H4 (cell line): Measurements from ENCODE around the gene IQCN. TPM values are rescaled to one million over a fixed set of nuclear protein-coding genes. Genes with fewer than 3 reads are reported as not detected.

ENCODE experiments used
- DNase-seq: peaks from one replicate; pipeline ENCODE4 v3.0.0-alpha.2; 2015; ENCODE audit warnings: low spot score
- total RNA-seq: library from RNA; depleted of rRNA; stranded (reverse); fragments of >200 nt; shearing (Covaris generic); gene quantifications from 2 replicates; pipeline ENCODE4 v1.2.3, GENCODE V29; 2014

Gene IQCN
- total RNA-seq, 1 experiment from 2014 or later, result 0.62 TPM

DNA sequence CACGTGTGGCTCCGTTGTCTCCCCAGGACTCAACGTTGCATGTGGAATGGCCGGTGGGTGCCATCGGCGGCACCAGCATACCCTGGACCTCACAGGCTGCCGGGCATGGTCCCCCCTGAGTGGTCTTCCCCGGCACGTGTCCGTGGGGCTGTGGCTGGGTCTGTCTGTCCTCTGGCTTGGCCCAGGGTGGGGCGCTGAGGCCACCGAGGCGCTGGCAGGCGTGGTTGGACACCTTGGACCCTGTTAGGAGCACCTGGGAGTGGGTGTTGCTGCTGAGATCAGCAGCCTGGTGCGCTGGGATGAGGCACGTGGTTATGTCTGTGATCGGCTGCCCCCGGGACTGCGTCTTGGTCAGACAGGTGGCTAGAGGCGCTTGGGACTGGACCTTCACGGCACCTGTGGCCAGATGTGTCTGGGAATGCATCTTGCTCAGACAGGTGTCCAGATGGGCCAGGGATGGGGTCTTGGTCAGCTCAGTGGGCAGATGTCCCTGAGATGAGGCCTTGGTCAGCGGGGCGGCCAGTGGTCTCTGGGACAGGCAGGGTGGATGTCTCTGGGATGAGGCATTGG lies 9.2 kb downstream of the IQCN start:
- DNase-seq, result no peak

GRCh38 chr19:18264137-18264854 lies 10.0 kb downstream of the IQCN start:
- DNase-seq, result no peak

DNA sequence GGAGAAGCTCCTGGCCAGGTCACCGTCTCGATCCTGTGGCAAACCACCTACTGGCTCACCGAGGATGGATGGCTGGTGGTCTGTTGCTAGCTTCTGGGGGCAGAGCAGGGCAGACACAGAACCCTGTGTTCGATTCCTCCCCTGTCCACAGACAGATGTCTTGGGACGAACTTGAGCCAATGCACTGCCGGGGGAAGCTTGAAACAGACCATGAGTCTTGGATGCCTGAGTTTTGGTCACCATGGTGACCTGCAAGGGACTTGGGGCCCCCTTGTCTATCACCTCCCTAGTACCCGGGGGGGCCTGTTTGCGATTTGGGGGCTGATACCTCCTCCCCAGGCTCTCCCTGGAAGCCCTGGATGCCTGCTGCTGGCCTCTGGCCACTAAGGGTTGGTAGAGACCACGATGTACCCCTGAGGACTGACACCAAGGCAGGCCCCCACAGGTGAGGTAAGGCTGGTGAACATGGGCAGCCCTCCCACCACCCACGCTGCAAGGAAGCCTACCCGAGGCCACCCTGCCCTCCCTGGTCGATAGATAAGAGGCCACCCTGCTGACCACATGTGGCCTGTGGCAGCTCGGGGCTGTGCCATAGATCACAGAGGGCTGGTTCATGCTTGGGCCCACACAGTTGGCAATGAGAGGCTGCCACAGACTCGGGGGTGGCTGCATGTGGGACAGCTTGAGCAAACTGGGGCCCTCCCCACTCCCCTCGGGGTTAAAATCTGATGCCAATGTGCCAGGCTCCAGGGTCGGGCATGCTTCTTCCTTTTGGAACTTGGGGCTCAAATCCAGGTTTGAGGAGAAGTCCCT lies 10.7 kb downstream of the IQCN start:
- DNase-seq, result no peak

DNA sequence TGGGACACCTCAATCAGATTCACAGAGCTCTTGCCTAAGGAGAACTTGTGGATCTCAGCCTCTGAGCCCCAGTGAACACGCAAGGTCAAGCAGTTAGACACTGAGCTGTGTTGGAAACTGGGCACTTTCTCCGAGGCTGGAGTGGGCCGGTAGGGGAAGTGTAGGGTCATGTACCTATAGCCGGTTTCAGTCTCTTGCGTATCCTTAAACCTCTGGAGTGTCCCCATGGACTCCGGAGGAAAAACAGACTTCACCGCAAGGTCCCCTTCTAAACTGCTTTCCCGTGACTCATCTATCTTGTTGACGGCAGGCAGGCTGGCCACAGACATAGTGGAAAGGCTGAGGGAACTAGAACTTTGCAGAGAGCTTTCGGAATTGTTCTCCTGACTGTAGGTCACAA lies 11.3 kb downstream of the IQCN start:
- no peak for DNase-seq

DNA sequence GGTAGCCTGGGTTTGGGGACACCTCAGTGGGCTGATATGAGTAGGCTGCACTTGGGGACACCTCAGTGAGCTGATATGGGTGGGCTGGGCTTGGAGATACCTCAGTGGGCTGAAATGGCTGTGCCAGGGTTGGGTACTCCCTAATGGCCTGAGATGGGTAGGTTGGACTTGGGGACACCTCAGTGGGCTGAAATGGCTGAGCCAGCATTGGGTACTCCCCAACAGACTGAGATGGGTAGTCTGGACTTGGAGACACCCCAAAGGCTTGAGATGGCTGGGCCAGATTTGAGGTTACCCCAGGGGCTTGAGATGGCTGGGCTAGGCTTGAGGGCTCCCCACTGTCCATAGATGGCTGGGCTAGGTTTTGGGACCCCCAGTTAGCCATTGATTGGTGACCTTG lies 12.1 kb downstream of the IQCN start:
- no peak for DNase-seq

DNA sequence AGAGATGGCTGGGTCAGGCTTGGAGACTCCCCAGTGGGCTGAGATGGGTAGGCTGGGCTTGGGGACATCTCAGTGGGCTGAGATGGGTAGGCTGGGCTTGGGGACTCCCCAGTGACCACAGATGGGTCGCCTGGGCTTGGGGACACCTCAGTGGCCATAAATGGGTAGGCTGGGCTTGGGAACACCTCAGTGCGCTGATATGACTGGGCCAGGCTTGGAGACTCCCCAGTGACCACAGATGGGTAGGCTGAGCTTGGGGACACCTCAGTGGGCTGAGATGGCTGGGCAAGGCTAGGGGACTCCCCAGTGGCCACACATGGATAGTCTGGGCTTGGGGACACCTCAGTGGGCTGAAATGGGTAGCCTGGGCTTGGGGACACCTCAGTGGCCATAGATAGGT lies 12.8 kb downstream of the IQCN start:
- no peak for DNase-seq

DNA sequence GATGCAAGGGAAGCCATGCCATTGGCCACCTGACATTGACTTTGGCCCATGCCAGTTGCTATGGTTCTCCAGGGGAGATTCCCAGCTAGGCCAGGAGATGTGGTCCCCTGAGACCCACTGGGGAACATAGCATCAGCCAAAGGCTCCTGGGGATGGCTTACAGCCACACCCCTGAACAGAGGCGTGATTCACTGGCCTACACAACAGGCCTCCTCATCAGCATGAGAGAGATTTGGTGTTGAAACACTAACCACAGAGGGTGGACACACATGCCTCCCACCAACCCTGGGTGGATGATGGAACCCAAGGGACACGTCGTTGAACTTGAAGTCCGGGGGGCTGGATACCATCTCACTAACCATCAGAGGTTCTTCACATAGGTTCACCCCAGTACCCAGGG lies 14.4 kb downstream of the IQCN start:
- DNase-seq, result no peak

DNA sequence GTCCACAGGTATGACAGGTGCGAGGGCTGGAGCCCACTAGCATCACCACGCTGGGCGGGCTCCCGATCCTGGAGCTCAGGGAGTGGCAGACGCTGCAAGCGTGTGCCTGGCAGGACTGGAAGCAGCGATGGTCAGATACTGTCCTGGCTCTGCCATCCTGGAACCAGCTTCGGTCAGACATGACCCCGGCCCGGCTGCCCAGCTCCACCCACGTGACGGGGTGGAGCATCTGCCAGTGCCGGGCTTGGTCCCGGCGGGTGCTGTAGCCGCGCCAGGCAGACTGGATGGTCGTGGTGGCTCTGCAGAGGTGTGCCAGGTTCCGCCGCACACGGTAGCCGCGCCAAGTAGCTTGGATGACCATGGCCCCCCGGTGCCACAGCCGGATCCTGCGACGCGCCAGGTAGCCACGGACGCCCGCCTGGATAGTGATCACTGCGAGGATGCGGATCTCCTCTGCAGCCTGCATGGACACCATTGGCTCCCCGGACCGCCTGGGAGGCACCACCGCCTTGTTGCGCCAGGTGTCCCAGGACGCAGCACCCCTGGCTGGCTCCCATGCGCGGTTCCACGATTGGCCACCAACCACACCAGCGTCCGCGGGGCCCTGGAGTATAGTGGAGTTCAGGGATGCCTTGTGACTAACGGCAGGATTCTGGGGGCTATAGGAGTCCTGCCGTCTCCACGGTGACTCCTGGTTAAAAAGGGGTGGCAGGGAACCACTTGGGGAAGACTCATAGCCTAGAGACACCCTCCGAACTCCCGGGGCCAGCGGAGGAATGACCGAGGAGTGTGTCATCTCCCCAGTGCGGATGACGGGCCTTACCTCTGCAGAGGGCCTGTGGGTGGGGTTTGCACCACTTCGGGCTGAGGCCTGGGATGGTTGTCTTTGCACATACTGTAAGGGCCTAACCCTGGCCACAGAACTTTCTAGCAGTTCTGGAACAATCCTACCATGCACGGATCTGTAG lies 16.5 kb downstream of the IQCN start:
- no peak for DNase-seq

GRCh38 chr19:18254546-18255503 lies 19.4 kb downstream of the IQCN start:
- DNase-seq, result no peak

GRCh38 chr19:18253716-18254115 lies 20.5 kb downstream of the IQCN start:
- DNase-seq, result no peak

GRCh38 chr19:18253130-18253529 lies 21.1 kb downstream of the IQCN start:
- no peak for DNase-seq

DNA sequence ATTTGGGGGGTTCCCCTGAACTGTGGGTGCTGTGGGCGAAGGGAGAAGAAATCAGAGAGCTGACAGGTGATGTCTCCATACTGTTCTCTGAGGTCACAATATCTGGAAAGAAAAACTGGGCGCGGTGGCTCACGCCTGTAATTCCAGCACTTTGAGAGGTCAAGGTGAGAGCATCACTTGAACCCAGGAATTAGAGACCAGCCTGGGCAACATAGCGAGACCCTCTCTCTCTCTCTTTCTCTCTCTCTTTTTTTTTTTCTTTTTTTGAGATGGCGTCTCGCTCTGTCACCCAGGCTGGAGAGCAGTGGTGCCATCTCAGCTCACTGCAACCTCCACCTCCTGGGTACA lies 21.9 kb downstream of the IQCN start:
- no peak for DNase-seq

GRCh38 chr19:18251587-18252369 lies 22.5 kb downstream of the IQCN start:
- DNase-seq, result peak; percentile 66

DNA sequence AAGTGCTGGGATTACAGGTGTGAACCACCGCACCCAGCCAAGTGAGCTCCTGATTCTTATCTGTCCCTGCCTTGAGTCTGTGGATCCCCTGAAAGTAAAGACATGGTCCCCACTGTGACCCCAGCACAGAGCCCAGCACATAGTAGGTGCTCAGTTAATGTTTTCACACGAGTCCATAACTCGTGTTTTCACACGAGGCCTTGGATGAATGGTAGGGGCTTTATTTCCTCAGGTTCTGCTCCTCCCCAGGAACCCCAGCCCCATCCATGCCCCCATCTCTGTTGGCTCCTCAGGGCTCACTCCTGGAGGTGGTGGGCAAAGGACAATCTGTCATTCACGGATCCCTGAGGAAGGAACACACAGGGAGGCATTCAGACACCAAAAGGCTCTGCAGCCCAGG lies 24.4 kb downstream of the IQCN start:
- no peak for DNase-seq

GRCh38 chr19:18245297-18245696 lies 29.0 kb downstream of the IQCN start:
- DNase-seq, result no peak

DNA sequence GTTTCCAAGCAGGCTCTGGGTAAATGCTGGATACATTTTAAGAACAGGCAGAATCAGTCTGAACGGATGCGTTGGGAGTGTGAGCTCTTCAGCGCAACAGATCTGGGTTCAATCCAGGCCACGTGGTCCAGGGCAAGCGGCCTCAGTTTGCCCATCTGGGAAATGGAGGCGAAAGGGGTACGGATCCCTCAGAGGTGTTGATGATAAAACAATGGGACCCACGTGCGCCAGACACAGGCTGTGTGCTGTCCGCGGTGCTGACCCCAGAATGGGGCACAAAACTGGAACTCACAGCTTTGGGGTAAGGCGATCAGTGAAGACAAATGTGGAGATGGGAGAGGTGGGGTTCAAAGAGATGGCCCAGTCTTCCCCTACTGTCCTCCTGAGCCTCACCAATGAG lies 34.9 kb downstream of the IQCN start:
- DNase-seq, result no peak

- DNase-seq, result no peak
Observed at GRCh38 chr19:18234194-18234593, 40.1 kb downstream of the IQCN start.

- DNase-seq, result no peak
Observed at GRCh38 chr19:18233224-18233825, 40.9 kb downstream of the IQCN start.

GRCh38 chr19:18232540-18233223 lies 41.6 kb downstream of the IQCN start:
- no peak for DNase-seq
